Measurements from ENCODE around the gene NASP. TPM values are rescaled to one million over a fixed set of nuclear protein-coding genes. Genes with fewer than 3 reads are reported as not detected.
A peak's percentile ranks its signal among the peaks of the same experiment; 100 is the strongest.

NASP gene
- total and polyA plus RNA-seq, 2 of the 13 experiments (the other 11 are each of a cell fraction or from before 2014, with no cell fraction given), result 132 to 256 TPM

- TF ChIP-seq ZSCAN5A (CRISPR knock-in tag; IDR thresholded peaks at IDR 0.05; ENCODE audit: borderline replicate concordance) (no peak), HOXA3 (CRISPR knock-in tag; IDR thresholded peaks at IDR 0.05) (no peak; the same call in 1 of the 2 replicates), TMF1 (CRISPR knock-in tag; IDR thresholded peaks at IDR 0.05; ENCODE audit: low read depth) (no peak; the same call in 1 of the 2 replicates), ZNF841 (CRISPR knock-in tag; IDR thresholded peaks at IDR 0.05; ENCODE audit: borderline replicate concordance) (peak; percentile 75; the same call in 1 of the 2 replicates), ZSCAN31 (CRISPR knock-in tag; IDR thresholded peaks at IDR 0.05; ENCODE audit: low read depth) (no peak), ZFP82 (CRISPR knock-in tag; IDR thresholded peaks at IDR 0.05; ENCODE audit: borderline replicate concordance) (no peak; the same call in 1 of the 2 replicates), ZNF546 (CRISPR knock-in tag; conservative IDR thresholded peaks at IDR 0.05) (no peak), ZSCAN9 (CRISPR knock-in tag; IDR thresholded peaks at IDR 0.05; ENCODE audit: borderline replicate concordance) (no peak), SIX1 (CRISPR knock-in tag; IDR thresholded peaks at IDR 0.05; ENCODE audit: borderline replicate concordance) (no peak), SALL1 (CRISPR knock-in tag; IDR thresholded peaks at IDR 0.05) (peak; percentile 38; the same call in 1 of the 2 replicates), ZHX2 (IDR thresholded peaks at IDR 0.05; ENCODE audit: low read depth) (peak; percentile 67; the same call in 1 of the 2 replicates), ZHX2 (CRISPR knock-in tag; IDR thresholded peaks at IDR 0.05; ENCODE audit: borderline replicate concordance) (no peak; the same call in 1 of the 2 replicates), BCL6 (CRISPR knock-in tag; IDR thresholded peaks at IDR 0.05) (no peak), SUZ12 (IDR thresholded peaks at IDR 0.05; ENCODE audit: low read depth, low read length) (no peak), MED13 (CRISPR knock-in tag; IDR thresholded peaks at IDR 0.05) (no peak), ASH2L (IDR thresholded peaks at IDR 0.05; ENCODE audit: insufficient read length, low read depth, low read length) (peak; percentile 92), GMEB2 (CRISPR knock-in tag; IDR thresholded peaks at IDR 0.05; ENCODE audit: low read depth) (no peak)
- TF ChIP-seq, protein P1, sequence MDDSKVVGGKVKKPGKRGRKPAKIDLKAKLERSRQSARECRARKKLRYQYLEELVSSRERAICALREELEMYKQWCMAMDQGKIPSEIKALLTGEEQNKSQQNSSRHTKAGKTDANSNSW (CRISPR knock-in tag; IDR thresholded peaks at IDR 0.05; ENCODE audit: borderline replicate concordance), result no peak
- TF ChIP-seq, protein P2, sequence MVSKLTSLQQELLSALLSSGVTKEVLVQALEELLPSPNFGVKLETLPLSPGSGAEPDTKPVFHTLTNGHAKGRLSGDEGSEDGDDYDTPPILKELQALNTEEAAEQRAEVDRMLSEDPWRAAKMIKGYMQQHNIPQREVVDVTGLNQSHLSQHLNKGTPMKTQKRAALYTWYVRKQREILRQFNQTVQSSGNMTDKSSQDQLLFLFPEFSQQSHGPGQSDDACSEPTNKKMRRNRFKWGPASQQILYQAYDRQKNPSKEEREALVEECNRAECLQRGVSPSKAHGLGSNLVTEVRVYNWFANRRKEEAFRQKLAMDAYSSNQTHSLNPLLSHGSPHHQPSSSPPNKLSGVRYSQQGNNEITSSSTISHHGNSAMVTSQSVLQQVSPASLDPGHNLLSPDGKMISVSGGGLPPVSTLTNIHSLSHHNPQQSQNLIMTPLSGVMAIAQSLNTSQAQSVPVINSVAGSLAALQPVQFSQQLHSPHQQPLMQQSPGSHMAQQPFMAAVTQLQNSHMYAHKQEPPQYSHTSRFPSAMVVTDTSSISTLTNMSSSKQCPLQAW (CRISPR knock-in tag; IDR thresholded peaks at IDR 0.05), result no peak; the same call in 1 of the 2 replicates
Measured at GRCh38 chr1:45583666-45584350, at the start of gene NASP (continued).

Measured in HepG2 (cell line).